T-helper 1 cell treated with Interleukin-12 subunit alpha and Interleukin-12 subunit beta and Interleukin-4 antibody, amounts not matched to agents 30 μg/mL and 1 μg/mL, for 36 hours (primary cell): Measurements from ENCODE around the gene PAFAH1B2.
A peak's percentile ranks its signal among the peaks of the same experiment; 100 is the strongest.
"Not testable (repeated sequence)": the region's sequence is repeated elsewhere in the genome, so short reads cannot be mapped to it uniquely, and the experiment has no call there.

Experiments used
- H3K27ac Mint-ChIP-seq: one replicate; pipeline ENCODE4 v1.8.0; 2021; ENCODE audit warnings: mild to moderate bottlenecking, mixed read lengths
- H3K27me3 Mint-ChIP-seq: one replicate; pipeline ENCODE4 v1.8.0; 2021; ENCODE audit warnings: low read depth, mixed read lengths
- H3K36me3 Mint-ChIP-seq: one replicate; pipeline ENCODE4 v1.8.0; 2021; ENCODE audit warnings: low read depth, mixed read lengths
- H3K4me1 Mint-ChIP-seq: one replicate; pipeline ENCODE4 v1.8.0; 2021; ENCODE audit warnings: low read depth, mixed read lengths
- H3K4me3 Mint-ChIP-seq: one replicate; pipeline ENCODE4 v1.8.0; 2021; ENCODE audit warnings: mild to moderate bottlenecking, moderate library complexity, mixed read lengths
- H3K9me3 Mint-ChIP-seq: one replicate; pipeline ENCODE4 v1.8.0; 2021; ENCODE audit warnings: mixed read lengths

The PAFAH1B2 gene

GRCh38 chr11:117207481-117207880 lies 63.4 kb downstream of the PAFAH1B2 start:
- peaks cover 25% of the 10 kb centered on the region for H3K36me3 Mint-ChIP-seq
- not testable (repeated sequence) for H3K9me3 Mint-ChIP-seq, H3K4me3 Mint-ChIP-seq, H3K27me3 Mint-ChIP-seq, H3K4me1 Mint-ChIP-seq, H3K27ac Mint-ChIP-seq

GRCh38 chr11:117208710-117209109 lies 64.6 kb downstream of the PAFAH1B2 start:
- not testable (repeated sequence) for H3K4me3 Mint-ChIP-seq, H3K4me1 Mint-ChIP-seq, H3K27ac Mint-ChIP-seq

GRCh38 chr11:117209351-117210125 lies 65.5 kb downstream of the PAFAH1B2 start:
- not testable (repeated sequence) for H3K27me3 Mint-ChIP-seq, H3K9me3 Mint-ChIP-seq, H3K27ac Mint-ChIP-seq, H3K4me1 Mint-ChIP-seq, H3K4me3 Mint-ChIP-seq
- H3K36me3 Mint-ChIP-seq = peaks cover 33% of the 10 kb centered on the region

More at GRCh38 chr11:117208710-117209109, 64.6 kb downstream of the PAFAH1B2 start:
- H3K9me3 Mint-ChIP-seq, H3K27me3 Mint-ChIP-seq: not testable (repeated sequence)
- H3K36me3 Mint-ChIP-seq = peaks cover 32% of the 10 kb centered on the region

- Mint-ChIP-seq H3K4me1 (peaks cover 4% of the 10 kb centered on the region), H3K27ac (no peak overlapping the region), H3K27me3 (no peaks in the 10 kb centered on the region), H3K9me3 (no peaks in the 10 kb centered on the region), H3K4me3 (no peak overlapping the region), H3K36me3 (peaks cover 26% of the 10 kb centered on the region)
These were observed 66.5 kb downstream of the PAFAH1B2 start for GRCh38 chr11:117210620-117211019.

GRCh38 chr11:117212697-117213355 lies 68.7 kb downstream of the PAFAH1B2 start:
- Mint-ChIP-seq H3K4me1 (peaks cover 14% of the 10 kb centered on the region), H3K9me3 (no peaks in the 10 kb centered on the region), H3K27ac (no peak overlapping the region), H3K36me3 (peaks cover 37% of the 10 kb centered on the region), H3K4me3 (no peak overlapping the region), H3K27me3 (no peaks in the 10 kb centered on the region)

GRCh38 chr11:117214404-117215110 lies 70.5 kb downstream of the PAFAH1B2 start:
- Mint-ChIP-seq H3K36me3 (peaks cover 53% of the 10 kb centered on the region), H3K27ac (no peak overlapping the region), H3K9me3 (no peaks in the 10 kb centered on the region), H3K27me3 (no peaks in the 10 kb centered on the region), H3K4me3 (no peak overlapping the region), H3K4me1 (peaks cover 19% of the 10 kb centered on the region)

GRCh38 chr11:117217141-117218084 lies 73.3 kb downstream of the PAFAH1B2 start:
- peaks cover 57% of the 10 kb centered on the region for H3K36me3 Mint-ChIP-seq
- peak overlapping the region; percentile 78 for H3K27ac Mint-ChIP-seq

GRCh38 chr11:117218133-117218915 lies 74.2 kb downstream of the PAFAH1B2 start:
- H3K36me3 Mint-ChIP-seq = peaks cover 55% of the 10 kb centered on the region
- no peak overlapping the region for H3K4me3 Mint-ChIP-seq
- H3K9me3 Mint-ChIP-seq = no peaks in the 10 kb centered on the region
- peak overlapping the region; percentile 41 for H3K27ac Mint-ChIP-seq
- peaks cover 20% of the 10 kb centered on the region for H3K4me1 Mint-ChIP-seq
- no peaks in the 10 kb centered on the region for H3K27me3 Mint-ChIP-seq

More at GRCh38 chr11:117217141-117218084, 73.3 kb downstream of the PAFAH1B2 start:
- Mint-ChIP-seq H3K27me3 (no peaks in the 10 kb centered on the region), H3K9me3 (no peaks in the 10 kb centered on the region), H3K4me1 (peaks cover 20% of the 10 kb centered on the region), H3K4me3 (no peak overlapping the region)

GRCh38 chr11:117219001-117219400 lies 74.9 kb downstream of the PAFAH1B2 start:
- Mint-ChIP-seq H3K27ac (no peak overlapping the region), H3K36me3 (peaks cover 54% of the 10 kb centered on the region), H3K9me3 (no peaks in the 10 kb centered on the region), H3K4me3 (no peak overlapping the region), H3K27me3 (no peaks in the 10 kb centered on the region), H3K4me1 (peaks cover 20% of the 10 kb centered on the region)

- H3K27ac Mint-ChIP-seq = no peak overlapping the region
- peaks cover 17% of the 10 kb centered on the region for H3K4me1 Mint-ChIP-seq
- H3K36me3 Mint-ChIP-seq = peaks cover 54% of the 10 kb centered on the region
- no peaks in the 10 kb centered on the region for H3K27me3 Mint-ChIP-seq
- H3K4me3 Mint-ChIP-seq = no peak overlapping the region
- H3K9me3 Mint-ChIP-seq = no peaks in the 10 kb centered on the region
These were observed 75.4 kb downstream of the PAFAH1B2 start for GRCh38 chr11:117219455-117219854.

GRCh38 chr11:117219995-117220394 lies 75.9 kb downstream of the PAFAH1B2 start:
- H3K27ac Mint-ChIP-seq = no peak overlapping the region
- H3K9me3 Mint-ChIP-seq = no peaks in the 10 kb centered on the region
- H3K4me3 Mint-ChIP-seq = no peak overlapping the region
- H3K27me3 Mint-ChIP-seq = no peaks in the 10 kb centered on the region
- H3K36me3 Mint-ChIP-seq = peaks cover 54% of the 10 kb centered on the region
- peaks cover 16% of the 10 kb centered on the region for H3K4me1 Mint-ChIP-seq

GRCh38 chr11:117220568-117220967 lies 76.5 kb downstream of the PAFAH1B2 start:
- Mint-ChIP-seq H3K4me3 (no peak overlapping the region), H3K9me3 (no peaks in the 10 kb centered on the region), H3K27ac (no peak overlapping the region), H3K4me1 (peaks cover 16% of the 10 kb centered on the region), H3K36me3 (peaks cover 59% of the 10 kb centered on the region), H3K27me3 (no peaks in the 10 kb centered on the region)

GRCh38 chr11:117220999-117221774 lies 77.1 kb downstream of the PAFAH1B2 start:
- Mint-ChIP-seq H3K36me3 (peaks cover 58% of the 10 kb centered on the region), H3K27me3 (no peaks in the 10 kb centered on the region), H3K9me3 (no peaks in the 10 kb centered on the region), H3K4me3 (no peak overlapping the region), H3K4me1 (peaks cover 16% of the 10 kb centered on the region), H3K27ac (no peak overlapping the region)
